ENCODE results near the gene DOCK2. TPM values are rescaled to one million over a fixed set of nuclear protein-coding genes. Genes with fewer than 3 reads are reported as not detected.
"Not testable (repeated sequence)": the region's sequence is repeated elsewhere in the genome, so short reads cannot be mapped to it uniquely, and the experiment has no call there.

The DOCK2 gene
- total RNA-seq, 1 donor from 2014 or later: 4.2 TPM

GRCh38 chr5:169724303-169725087 is 87.4 kb downstream of the DOCK2 start:
- peaks cover 27% of the 10 kb centered on the region for H3K27me3 ChIP-seq (ENCODE audit: low read depth)
- no peak for TF ChIP-seq CTCF (IDR thresholded peaks at IDR 0.05; ENCODE audit: borderline replicate concordance)
- H3K36me3 ChIP-seq: no peaks in the 10 kb centered on the region
- H3K4me3 ChIP-seq: no peak overlapping the region
- intact Hi-C loops (cut with micrococcal nuclease): no loop called here
- no peaks in the 10 kb centered on the region for H3K4me1 ChIP-seq
- H3K9me3 ChIP-seq (replicated peaks): no peaks in the 10 kb centered on the region
- no peak for DNase-seq
- H3K27ac ChIP-seq (replicated peaks): no peak overlapping the region

GRCh38 chr5:169725665-169726064 is 88.6 kb downstream of the DOCK2 start:
- intact Hi-C loops (cut with micrococcal nuclease); H3K9me3 ChIP-seq (replicated peaks); H3K4me3 ChIP-seq; H3K36me3 ChIP-seq; H3K4me1 ChIP-seq; DNase-seq; H3K27ac ChIP-seq (replicated peaks): not testable (repeated sequence)
- H3K27me3 ChIP-seq (ENCODE audit: low read depth): peaks cover 36% of the 10 kb centered on the region

- Histone ChIP-seq H3K36me3 (no peaks in the 10 kb centered on the region), H3K27me3 (ENCODE audit: low read depth) (peaks cover 31% of the 10 kb centered on the region), H3K4me3 (no peak overlapping the region), H3K4me1 (no peaks in the 10 kb centered on the region), H3K27ac (replicated peaks) (no peak overlapping the region), H3K9me3 (replicated peaks) (no peaks in the 10 kb centered on the region)
- no peak for TF ChIP-seq CTCF (IDR thresholded peaks at IDR 0.05; ENCODE audit: borderline replicate concordance)
- intact Hi-C loops (cut with micrococcal nuclease): no loop called here
- DNase-seq: no peak
Measured at GRCh38 chr5:169728418-169728817, 91.3 kb downstream of the DOCK2 start.

GRCh38 chr5:169731221-169731620 is 94.1 kb downstream of the DOCK2 start:
- Histone ChIP-seq H3K4me1 (no peaks in the 10 kb centered on the region), H3K27ac (replicated peaks) (no peak overlapping the region), H3K36me3 (no peaks in the 10 kb centered on the region), H3K9me3 (replicated peaks) (no peaks in the 10 kb centered on the region), H3K4me3 (no peak overlapping the region), H3K27me3 (ENCODE audit: low read depth) (peaks cover 31% of the 10 kb centered on the region)
- TF ChIP-seq CTCF (IDR thresholded peaks at IDR 0.05; ENCODE audit: borderline replicate concordance): no peak
- intact Hi-C loops (cut with micrococcal nuclease): no loop called here
- no peak for DNase-seq

GRCh38 chr5:169732841-169733240 is 95.8 kb downstream of the DOCK2 start:
- Histone ChIP-seq H3K36me3 (no peaks in the 10 kb centered on the region), H3K4me3 (no peak overlapping the region), H3K27me3 (ENCODE audit: low read depth) (peaks cover 22% of the 10 kb centered on the region), H3K9me3 (replicated peaks) (no peaks in the 10 kb centered on the region), H3K4me1 (no peaks in the 10 kb centered on the region), H3K27ac (replicated peaks) (no peak overlapping the region)
- no peak for DNase-seq
- no peak for TF ChIP-seq CTCF (IDR thresholded peaks at IDR 0.05; ENCODE audit: borderline replicate concordance)
- intact Hi-C loops (cut with micrococcal nuclease): no loop called here

GRCh38 chr5:169735913-169736312 is 98.8 kb downstream of the DOCK2 start:
- Histone ChIP-seq H3K4me3 (no peak overlapping the region), H3K9me3 (replicated peaks) (no peaks in the 10 kb centered on the region), H3K4me1 (no peaks in the 10 kb centered on the region), H3K27me3 (ENCODE audit: low read depth) (no peaks in the 10 kb centered on the region), H3K27ac (replicated peaks) (no peak overlapping the region), H3K36me3 (no peaks in the 10 kb centered on the region)
- intact Hi-C loops (cut with micrococcal nuclease): no loop called here
- TF ChIP-seq CTCF (IDR thresholded peaks at IDR 0.05; ENCODE audit: borderline replicate concordance): no peak
- DNase-seq: no peak

All from left ventricle myocardium inferior (tissue), 1 donor.